Inflammatory macrophage treated with lipopolysaccharide for 1 hour (primary cell): ENCODE data around the gene SLC22A5.
"Not testable (repeated sequence)": the region's sequence is repeated elsewhere in the genome, so short reads cannot be mapped to it uniquely, and the experiment has no call there.

ENCODE experiments used
- DNase-seq, 2 donors: peaks; one replicate each; pipeline ENCODE4 v3.0.0-alpha.2; 2020 to 2022

Gene SLC22A5

GRCh38 chr5:132414634-132415378 is 45.3 kb downstream of the SLC22A5 start:
- peak; percentile 63 to 80 for DNase-seq

GRCh38 chr5:132415516-132415915 is 46.0 kb downstream of the SLC22A5 start:
- not testable (repeated sequence) for DNase-seq

- DNase-seq: no peak
Measured at GRCh38 chr5:132416306-132417009, 46.9 kb downstream of the SLC22A5 start.

GRCh38 chr5:132417010-132417439 is 47.5 kb downstream of the SLC22A5 start:
- no peak for DNase-seq

- DNase-seq: no peak
Measured at GRCh38 chr5:132417461-132417860, 48.0 kb downstream of the SLC22A5 start.

- no peak for DNase-seq
Measured at GRCh38 chr5:132417889-132418485, 48.5 kb downstream of the SLC22A5 start.

GRCh38 chr5:132418881-132419280 is 49.4 kb downstream of the SLC22A5 start:
- DNase-seq: no peak

- DNase-seq: peak; percentile 62 to 71
Measured at GRCh38 chr5:132419502-132420468, 50.3 kb downstream of the SLC22A5 start.

GRCh38 chr5:132420706-132421272 is 51.3 kb downstream of the SLC22A5 start:
- peak in 1 of 2 donors; percentile 38 for DNase-seq

GRCh38 chr5:132421462-132421861 is 52.0 kb downstream of the SLC22A5 start:
- no peak for DNase-seq

- peak; percentile 74 to 94 for DNase-seq
Measured at GRCh38 chr5:132422720-132423437, 53.4 kb downstream of the SLC22A5 start.

- no peak for DNase-seq
Measured at GRCh38 chr5:132423438-132423898, 54.0 kb downstream of the SLC22A5 start.

GRCh38 chr5:132424167-132424880 is 54.8 kb downstream of the SLC22A5 start:
- DNase-seq: no peak

GRCh38 chr5:132425009-132425937 is 55.8 kb downstream of the SLC22A5 start:
- DNase-seq: peak; percentile 62 to 81

- no peak for DNase-seq
Measured at GRCh38 chr5:132425975-132426524, 56.5 kb downstream of the SLC22A5 start.

- peak; percentile 91 to 96 for DNase-seq
Measured at GRCh38 chr5:132426525-132427138, 57.1 kb downstream of the SLC22A5 start.

GRCh38 chr5:132427281-132428146 is 58.0 kb downstream of the SLC22A5 start:
- DNase-seq: peak in 1 of 2 donors; percentile 74

GRCh38 chr5:132428147-132428482 is 58.6 kb downstream of the SLC22A5 start:
- DNase-seq: no peak
